Neuron (in vitro differentiated cells): ENCODE measurements around the gene ZNF544.
"Not testable (repeated sequence)": the region's sequence is repeated elsewhere in the genome, so short reads cannot be mapped to it uniquely, and the experiment has no call there.

Experiments
- H2AFZ ChIP-seq: one replicate; pipeline ENCODE4 v1.6.1; 2013; ENCODE audit warnings: low read depth, mild to moderate bottlenecking, inconsistent platforms, low read length, moderate library complexity
- H3K27me3 ChIP-seq: one replicate; pipeline ENCODE4 v1.6.1; 2013; ENCODE audit warnings: low read length; ENCODE audit not compliant: insufficient read depth
- H3K36me3 ChIP-seq: one replicate; pipeline ENCODE4 v1.6.1; 2013; ENCODE audit warnings: low read length; ENCODE audit not compliant: insufficient read depth
- H3K4me1 ChIP-seq: one replicate; pipeline ENCODE4 v1.6.1; 2013; ENCODE audit warnings: low read length; ENCODE audit not compliant: insufficient read depth
- H3K4me3 ChIP-seq: 2 replicates; pipeline ENCODE4 v1.5.1; 2013; ENCODE audit warnings: mild to moderate bottlenecking, low read length, moderate library complexity
- H3K9me3 ChIP-seq: one replicate; pipeline ENCODE4 v1.6.1; 2013; ENCODE audit warnings: low read length

ZNF544 gene

GRCh38 chr19:58304255-58304654 lies 75.5 kb downstream of the ZNF544 start:
- Histone ChIP-seq H3K4me3 (no peak overlapping the region), H3K9me3 (peaks cover 22% of the 10 kb centered on the region), H3K36me3 (peaks cover 60% of the 10 kb centered on the region)

GRCh38 chr19:58304748-58305064 lies 76.0 kb downstream of the ZNF544 start:
- Histone ChIP-seq H3K27me3 (no peaks in the 10 kb centered on the region), H2AFZ (no peak overlapping the region), H3K4me1 (peaks cover 10% of the 10 kb centered on the region), H3K36me3 (peaks cover 62% of the 10 kb centered on the region), H3K9me3 (peaks cover 21% of the 10 kb centered on the region), H3K4me3 (peak overlapping the region; percentile 85)

More at GRCh38 chr19:58304255-58304654, 75.5 kb downstream of the ZNF544 start:
- H2AFZ ChIP-seq: no peak overlapping the region
- no peaks in the 10 kb centered on the region for H3K27me3 ChIP-seq
- peaks cover 10% of the 10 kb centered on the region for H3K4me1 ChIP-seq

GRCh38 chr19:58305065-58305931 lies 76.6 kb downstream of the ZNF544 start, which contains the start of gene ERVK3-1:
Gene ERVK3-1 (plus strand): TSS chr19:58305377. CDS start chr19:58312169, 6,792 bp downstream.
- Histone ChIP-seq H2AFZ (peak within 1 kb of the TSS; percentile 58), H3K4me1 (peaks cover 10% of the 10 kb centered on the region), H3K9me3 (peaks cover 16% of the 10 kb centered on the region), H3K36me3 (peaks cover 56% of the 10 kb centered on the region), H3K27me3 (no peaks in the 10 kb centered on the region), H3K4me3 (peak within 1 kb of the TSS; percentile 85)

- Histone ChIP-seq H3K36me3 (peaks cover 49% of the 10 kb centered on the region), H3K9me3 (peaks cover 10% of the 10 kb centered on the region), H2AFZ (no peak overlapping the region), H3K27me3 (no peaks in the 10 kb centered on the region), H3K4me1 (peaks cover 10% of the 10 kb centered on the region), H3K4me3 (peak overlapping the region; percentile 85)
These were observed 77.2 kb downstream of the ZNF544 start for GRCh38 chr19:58305932-58306323.

- no peaks in the 10 kb centered on the region for H3K27me3 ChIP-seq
- H2AFZ ChIP-seq: no peak overlapping the region
- H3K4me3 ChIP-seq: no peak overlapping the region
- H3K36me3 ChIP-seq: peaks cover 53% of the 10 kb centered on the region
- peaks cover 10% of the 10 kb centered on the region for H3K4me1 ChIP-seq
- peaks cover 13% of the 10 kb centered on the region for H3K9me3 ChIP-seq
These were observed 79.0 kb downstream of the ZNF544 start for GRCh38 chr19:58307736-58308135.

GRCh38 chr19:58310685-58311084 lies 82.0 kb downstream of the ZNF544 start:
- H2AFZ ChIP-seq, H3K4me1 ChIP-seq, H3K27me3 ChIP-seq, H3K4me3 ChIP-seq: not testable (repeated sequence)
- Histone ChIP-seq H3K9me3 (peaks cover 25% of the 10 kb centered on the region), H3K36me3 (peaks cover 78% of the 10 kb centered on the region)

- Histone ChIP-seq H3K36me3 (peaks cover 79% of the 10 kb centered on the region), H3K4me3 (no peak overlapping the region), H3K9me3 (peaks cover 25% of the 10 kb centered on the region), H3K4me1 (no peaks in the 10 kb centered on the region), H3K27me3 (no peaks in the 10 kb centered on the region), H2AFZ (no peak overlapping the region)
These were observed 82.7 kb downstream of the ZNF544 start for GRCh38 chr19:58311345-58311865.
